Spleen (tissue), 7 donors: ENCODE data around the gene PODXL2.

Experiments used
- POLR2A ChIP-seq, 3 donors: fragments of 450-650 bp; IDR thresholded peaks; one replicate each; pipeline ENCODE4 v1.5.1; 2017; ENCODE audit warnings: antibody characterized with exemption in 3 of 3, mild to moderate bottlenecking in 1 of 3
- TF ChIP-seq, protein P1 (sequence below), 11 experiments: fragments of 200-600 bp in 7 of 11; fragments of 450-650 bp in 4 of 11; sonication (generic) in 4 of 11; IDR thresholded peaks in 8 of 11; conservative IDR thresholded peaks in 3 of 11; 1 replicate in 7 of 11; 2 replicates in 4 of 11; pipeline versions ENCODE4 v1.4.0 to v1.8.0; 2016 to 2021; ENCODE audit warnings: antibody characterized with exemption in 11 of 11, inconsistent platforms in 4 of 11, mild to moderate bottlenecking in 1 of 11
- donor health status: DM: no; HTN: no; CAD: no; lungs with moderate emphysema.
- donor health status: DM: no; HTN: no; CAD: no.
- donor health status: DM: no; HTN: no; CAD: no.

DNA sequence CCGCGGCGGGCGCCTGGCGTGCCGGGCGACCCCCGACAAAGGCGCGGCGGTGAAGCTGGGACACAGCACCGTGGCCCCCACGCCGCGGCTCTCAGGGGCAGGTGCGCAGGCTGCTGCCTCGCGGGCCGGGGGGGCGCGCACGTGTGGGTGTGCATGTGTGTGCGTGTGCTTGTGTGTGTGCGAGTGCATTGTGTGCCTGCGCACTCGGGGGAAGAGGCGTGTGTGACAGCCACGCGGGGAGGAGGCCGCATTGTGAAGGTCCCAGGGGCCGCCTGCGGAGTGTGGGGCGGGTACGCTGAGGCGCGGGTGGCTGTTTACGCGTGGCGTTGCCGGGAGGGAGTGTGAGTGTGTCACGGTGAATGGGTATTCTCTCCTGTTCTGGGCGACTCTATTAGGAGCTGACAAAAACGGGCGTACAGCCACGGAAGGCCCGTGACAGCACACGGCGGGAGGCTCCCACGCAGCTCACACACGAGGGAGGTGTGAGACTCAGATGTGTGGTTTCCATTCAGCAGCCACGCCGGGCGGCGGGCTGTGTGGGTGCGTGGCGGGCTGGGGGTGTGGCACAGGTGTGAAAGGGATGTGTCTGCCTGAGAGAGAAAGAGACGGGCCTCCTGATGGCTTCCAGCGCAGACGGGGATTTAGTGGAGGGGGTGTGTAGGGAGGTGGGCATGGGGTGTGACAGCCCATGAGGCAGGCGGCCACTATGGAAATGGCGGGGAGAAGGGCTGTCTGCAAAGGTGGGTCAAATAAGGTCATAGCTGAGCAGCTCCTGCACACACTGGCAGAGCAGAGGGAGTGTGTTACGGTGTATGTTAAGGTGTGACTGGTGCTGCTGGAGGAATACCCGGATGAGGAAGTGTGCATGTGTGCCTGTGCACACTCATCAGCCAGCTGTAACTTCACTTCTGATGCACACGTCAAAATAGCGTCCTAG is 750 bp downstream of the PODXL2 start:
- TF ChIP-seq POLR2A (IDR thresholded peaks at IDR 0.05), result no peak
- TF ChIP-seq, protein P1, sequence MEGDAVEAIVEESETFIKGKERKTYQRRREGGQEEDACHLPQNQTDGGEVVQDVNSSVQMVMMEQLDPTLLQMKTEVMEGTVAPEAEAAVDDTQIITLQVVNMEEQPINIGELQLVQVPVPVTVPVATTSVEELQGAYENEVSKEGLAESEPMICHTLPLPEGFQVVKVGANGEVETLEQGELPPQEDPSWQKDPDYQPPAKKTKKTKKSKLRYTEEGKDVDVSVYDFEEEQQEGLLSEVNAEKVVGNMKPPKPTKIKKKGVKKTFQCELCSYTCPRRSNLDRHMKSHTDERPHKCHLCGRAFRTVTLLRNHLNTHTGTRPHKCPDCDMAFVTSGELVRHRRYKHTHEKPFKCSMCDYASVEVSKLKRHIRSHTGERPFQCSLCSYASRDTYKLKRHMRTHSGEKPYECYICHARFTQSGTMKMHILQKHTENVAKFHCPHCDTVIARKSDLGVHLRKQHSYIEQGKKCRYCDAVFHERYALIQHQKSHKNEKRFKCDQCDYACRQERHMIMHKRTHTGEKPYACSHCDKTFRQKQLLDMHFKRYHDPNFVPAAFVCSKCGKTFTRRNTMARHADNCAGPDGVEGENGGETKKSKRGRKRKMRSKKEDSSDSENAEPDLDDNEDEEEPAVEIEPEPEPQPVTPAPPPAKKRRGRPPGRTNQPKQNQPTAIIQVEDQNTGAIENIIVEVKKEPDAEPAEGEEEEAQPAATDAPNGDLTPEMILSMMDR (IDR thresholded peaks at IDR 0.05 in 8 of 11, conservative IDR thresholded peaks at IDR 0.05 in 3 of 11), result no peak
